Transverse colon (tissue), 4 donors: ENCODE results near the gene CDK11A.
"Not testable (repeated sequence)": the region's sequence is repeated elsewhere in the genome, so short reads cannot be mapped to it uniquely, and the experiment has no call there.

ENCODE experiments used
- CTCF ChIP-seq, 5 experiments: fragments of 200-600 bp in 3 of 5; fragments of 450-650 bp in 2 of 5; sonication (generic) in 3 of 5; IDR thresholded peaks; 1 replicate in 2 of 5; 2 replicates in 3 of 5; pipeline ENCODE4 v1.5.1; 2016 to 2017; ENCODE audit warnings: antibody characterized with exemption in 5 of 5, inconsistent platforms in 3 of 5, mild to moderate bottlenecking in 2 of 5, moderate library complexity in 1 of 5
- EP300 ChIP-seq: sonication (generic); formaldehyde crosslinking; IDR thresholded peaks from one replicate; pipeline ENCODE4 v1.6.1; 2017; ENCODE audit warnings: antibody characterized with exemption, low read depth
- POLR2A ChIP-seq: fragments of 450-650 bp; IDR thresholded peaks from one replicate; pipeline ENCODE4 v1.6.1; 2016; ENCODE audit warnings: antibody characterized with exemption, mild to moderate bottlenecking, moderate library complexity
- POLR2AphosphoS5 ChIP-seq, 3 donors: sonication (generic); formaldehyde crosslinking; IDR thresholded peaks; one replicate each; pipeline ENCODE4 v1.6.1; 2016; ENCODE audit warnings: antibody characterized with exemption in 3 of 3

GRCh38 chr1:1700557-1700956 lies 23.6 kb downstream of the CDK11A start:
- not testable (repeated sequence) for TF ChIP-seq POLR2AphosphoS5 (IDR thresholded peaks at IDR 0.05); CTCF (IDR thresholded peaks at IDR 0.05); EP300; POLR2A
